Stimulated activated CD4-positive, alpha-beta T cell treated with anti-CD3 and anti-CD28 coated beads, Interleukin-12 subunit alpha, Interleukin-12 subunit beta, amount 100 ng/mL, for 24 hours (primary cell): ENCODE measurements around the gene CSRP2.

Experiments used
- DNase-seq, 2 experiments: peaks; one replicate each; pipeline ENCODE4 v3.0.0-alpha.2; 2020; ENCODE audit warnings: low read depth in 2 of 2

CSRP2 gene

GRCh38 chr12:76878899-76879709 lies at the start of gene CSRP2:
TSS of gene CSRP2 (minus strand) at chr12:76879019. CDS start at chr12:76866260, 12,759 bp downstream.
- peak; percentile 43 to 76 for DNase-seq

DNA sequence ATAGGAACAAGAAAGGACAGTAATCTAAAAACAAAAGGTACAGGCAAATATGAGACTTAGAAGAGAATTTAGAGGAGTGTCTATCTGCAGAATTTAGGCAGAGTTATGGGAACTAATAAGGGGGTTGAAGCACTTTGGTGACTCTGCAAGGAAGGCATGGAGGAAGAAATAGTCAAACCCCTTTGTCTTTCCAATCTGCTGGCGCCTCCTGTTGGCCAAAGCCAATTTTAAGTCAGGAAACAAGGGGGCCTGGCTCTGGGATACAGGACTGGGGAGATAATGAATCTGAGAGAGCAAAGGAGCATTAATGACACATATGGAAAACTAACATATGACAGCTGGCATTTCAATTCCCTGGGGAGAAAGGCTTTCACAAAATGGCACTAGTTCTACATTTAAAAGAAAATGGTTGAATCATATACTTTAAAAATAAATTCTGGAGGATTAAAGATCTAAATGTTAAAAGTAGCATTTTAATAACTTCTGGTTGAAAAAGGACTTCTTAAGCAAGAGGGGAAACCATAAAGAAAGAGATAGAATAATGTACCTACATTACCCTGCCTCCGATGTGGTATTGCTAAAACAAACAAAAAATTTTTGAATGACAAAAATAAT lies 48.5 kb upstream of the CSRP2 start:
- DNase-seq: peak in 1 of 2 experiments; percentile 39

- no peak for DNase-seq
Measured at GRCh38 chr12:76925135-76925534, 46.3 kb upstream of the CSRP2 start.

DNA sequence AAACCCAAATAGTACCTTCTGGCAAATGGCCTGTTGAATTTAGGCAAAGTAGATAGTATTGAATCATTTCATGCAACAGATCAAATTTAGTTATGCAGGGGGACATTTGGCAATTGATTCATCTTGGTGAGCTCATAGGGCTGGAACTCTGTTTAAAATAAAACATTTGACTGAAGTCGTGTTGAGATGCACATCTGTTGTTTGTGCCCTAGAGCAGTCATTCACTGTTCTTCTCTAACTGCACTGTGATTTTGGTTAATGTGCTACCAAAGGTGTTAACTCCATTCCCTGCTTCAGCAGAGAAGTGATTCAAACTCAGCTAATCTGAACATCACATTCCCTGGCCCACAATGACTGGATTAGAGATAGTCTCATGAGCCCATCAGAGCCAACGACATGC lies 44.0 kb upstream of the CSRP2 start:
- no peak for DNase-seq

DNA sequence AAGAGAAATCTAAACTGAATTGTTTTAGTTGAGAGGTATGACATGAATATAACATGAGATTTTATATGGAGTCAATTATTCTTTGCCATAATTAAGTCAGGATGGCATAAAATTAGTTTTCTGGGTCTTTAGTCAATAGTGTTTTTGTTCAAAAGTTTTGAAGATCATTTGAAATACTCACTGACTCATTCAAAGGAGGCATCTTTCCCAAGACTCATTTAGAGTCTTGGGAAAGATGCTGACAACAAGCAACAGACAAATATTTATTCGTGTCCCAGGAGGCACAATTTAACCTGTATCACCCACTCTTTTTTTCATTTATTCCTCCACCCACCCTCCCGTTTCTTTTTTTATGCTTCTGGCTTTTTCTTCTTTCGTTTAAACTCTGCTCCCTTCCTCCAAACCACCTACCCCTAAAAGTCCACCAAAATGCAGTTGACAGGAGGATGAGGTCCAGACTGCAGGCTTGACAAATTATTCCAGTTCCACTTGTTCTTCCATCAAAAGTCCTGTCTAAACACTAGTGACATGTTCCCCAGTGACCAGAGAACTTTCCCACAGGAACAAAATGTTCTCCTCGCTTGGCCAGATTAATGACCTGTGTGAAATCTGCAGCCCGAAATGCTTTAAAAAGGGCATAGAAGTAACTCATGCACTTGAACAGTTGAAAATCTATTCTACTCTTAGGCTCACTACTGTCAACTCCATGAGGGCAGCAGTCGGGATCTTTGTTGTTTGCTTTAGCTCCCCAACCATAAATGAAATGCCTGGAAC lies 43.3 kb upstream of the CSRP2 start:
- no peak for DNase-seq

DNA sequence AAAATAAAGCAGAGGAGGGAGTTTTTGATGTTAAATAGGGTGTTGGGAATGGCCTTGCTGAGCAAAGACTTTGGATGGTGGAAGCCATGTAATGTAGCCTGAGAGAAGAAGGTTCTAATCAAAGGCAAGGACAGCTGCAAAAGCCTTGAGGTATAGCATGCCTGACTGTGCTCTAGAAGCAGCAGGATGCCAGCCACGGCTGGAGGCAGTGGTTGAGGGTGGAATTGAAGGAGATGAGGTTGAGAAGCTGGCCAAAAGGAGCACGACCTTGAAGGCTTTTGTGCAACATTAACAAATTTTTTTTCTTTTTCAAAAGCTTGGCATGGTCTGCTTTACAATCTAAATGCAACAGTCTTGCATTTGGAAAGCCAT lies 42.3 kb upstream of the CSRP2 start:
- no peak for DNase-seq

- DNase-seq: no peak
Measured at GRCh38 chr12:76920172-76921099, 41.6 kb upstream of the CSRP2 start.

GRCh38 chr12:76919383-76920171 lies 40.8 kb upstream of the CSRP2 start:
- DNase-seq: no peak

DNA sequence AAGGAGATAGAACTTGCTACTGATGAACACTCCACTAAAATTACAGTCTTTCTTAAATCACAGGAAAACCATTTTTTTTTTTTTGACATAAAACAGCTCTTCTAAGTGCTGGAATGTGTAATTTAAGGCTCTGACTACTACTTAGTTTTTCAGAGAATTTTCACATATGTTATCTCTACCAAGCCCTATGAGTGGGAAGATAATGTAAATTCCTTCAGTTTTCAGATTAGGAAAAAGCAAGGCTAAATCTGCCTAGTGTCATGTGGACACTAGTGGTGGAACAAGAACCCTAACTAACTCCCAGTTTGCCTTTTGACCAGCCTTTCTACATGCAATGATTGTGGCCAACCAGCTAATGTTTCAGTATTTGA lies 37.3 kb upstream of the CSRP2 start:
- no peak for DNase-seq

- DNase-seq: no peak
Measured at GRCh38 chr12:76915361-76916169, 36.7 kb upstream of the CSRP2 start.

GRCh38 chr12:76914102-76914859 lies 35.5 kb upstream of the CSRP2 start:
- DNase-seq: no peak

DNA sequence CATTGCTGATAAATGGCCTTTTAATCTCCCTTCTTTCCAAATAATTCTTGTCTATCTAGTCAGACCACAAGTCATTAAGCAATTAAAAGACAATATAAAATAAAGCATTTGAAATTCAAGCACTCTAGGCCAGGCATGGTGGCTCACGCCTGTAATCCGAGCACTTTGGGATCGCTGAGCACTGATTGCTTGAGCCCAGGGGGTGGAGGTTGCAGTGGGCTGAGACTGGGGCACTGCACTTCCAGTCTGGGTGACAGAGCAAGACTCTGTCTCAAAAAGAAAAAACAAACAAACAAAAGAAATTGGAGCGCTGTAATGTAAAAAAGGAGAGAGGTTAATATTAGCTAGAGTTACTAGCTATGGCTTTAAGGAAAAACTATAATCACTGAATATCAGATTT lies 30.5 kb upstream of the CSRP2 start:
- DNase-seq: no peak

DNA sequence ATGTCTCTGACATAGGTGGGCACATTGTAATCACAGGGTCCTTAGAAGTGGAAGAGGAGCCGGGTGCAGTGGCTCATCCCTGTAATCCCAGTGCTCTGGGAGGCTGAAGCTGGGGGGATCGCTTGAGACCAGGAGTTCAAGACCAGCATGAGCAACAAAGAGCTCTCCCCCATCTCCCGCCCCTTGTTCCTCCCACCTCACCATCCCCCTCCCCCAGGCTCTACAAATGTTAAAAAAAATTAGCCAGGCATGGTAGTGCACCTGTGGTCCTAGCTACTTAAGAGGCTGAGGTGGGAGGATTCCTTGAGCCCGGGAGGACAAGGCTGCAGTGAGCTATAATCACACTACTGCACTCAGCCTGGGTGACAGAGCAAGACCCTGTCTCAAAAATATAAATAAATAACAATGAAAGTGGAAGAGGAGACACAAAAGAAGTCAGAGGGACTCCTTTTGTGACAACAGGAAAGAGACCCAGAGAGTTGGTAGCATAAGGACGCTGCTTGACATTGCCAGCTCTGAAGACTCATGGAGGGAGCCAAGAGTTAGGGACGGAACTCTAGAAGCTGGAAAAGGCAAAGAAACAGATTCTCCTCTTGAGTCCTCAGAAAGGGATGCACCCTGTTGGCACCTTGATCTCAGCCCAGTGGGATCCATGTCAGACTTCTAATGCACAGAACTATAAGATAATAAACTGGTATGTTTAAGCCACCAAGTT lies 29.6 kb upstream of the CSRP2 start:
- no peak for DNase-seq

DNA sequence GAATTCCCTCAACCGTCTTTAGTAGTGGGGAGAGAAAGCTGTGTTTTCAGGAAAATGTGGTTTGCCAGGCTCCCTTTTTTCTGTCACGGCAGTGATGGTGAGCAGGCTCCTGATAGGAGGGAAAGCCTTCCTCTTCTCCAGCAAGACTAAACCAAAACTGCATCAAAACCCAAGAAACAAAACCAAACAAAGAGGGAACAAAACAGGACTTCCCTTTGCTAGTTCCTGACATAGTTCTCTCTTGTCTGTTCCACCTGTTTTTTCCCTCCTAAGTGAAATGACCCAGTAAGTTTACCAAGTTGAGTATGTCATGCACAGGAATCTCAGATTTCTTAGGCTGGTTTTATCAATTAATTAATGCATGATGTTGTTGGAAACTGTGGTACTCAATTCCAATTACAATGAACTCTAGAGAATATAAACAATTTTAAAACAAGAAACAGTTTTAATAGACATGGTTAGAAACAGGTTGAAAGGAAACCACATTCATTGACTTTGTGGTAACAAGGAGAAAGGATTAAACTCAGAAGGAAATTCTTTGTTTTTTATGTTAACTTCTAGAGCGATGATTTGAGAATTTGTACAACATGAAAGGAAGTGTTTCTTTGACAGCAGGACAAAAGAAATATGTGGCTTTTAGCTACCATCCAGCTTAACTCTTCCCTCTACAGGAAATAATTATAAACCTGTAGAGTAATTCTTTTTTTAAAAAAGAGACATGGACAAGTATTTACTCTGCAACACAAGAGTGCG lies 23.0 kb upstream of the CSRP2 start:
- no peak for DNase-seq

DNA sequence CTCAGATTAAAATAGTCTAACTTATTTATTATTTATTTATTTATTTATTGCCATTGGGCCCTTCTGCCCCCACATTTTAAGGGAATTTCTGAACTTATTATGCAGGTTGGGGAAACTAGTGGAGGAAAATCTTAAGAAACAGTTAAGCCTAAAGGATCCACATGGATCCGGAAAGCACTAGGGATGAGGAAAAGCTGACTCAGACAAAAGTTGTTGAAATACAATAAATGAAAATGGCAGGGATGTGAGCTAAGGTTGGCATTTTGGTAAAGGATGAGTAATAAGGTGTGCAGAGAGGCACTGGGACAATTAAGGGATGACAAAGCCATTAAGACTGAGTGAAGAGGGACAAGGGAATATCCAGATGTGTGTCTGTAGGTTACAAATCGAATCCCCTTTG lies 20.7 kb upstream of the CSRP2 start:
- DNase-seq: no peak

- no peak for DNase-seq
Measured at GRCh38 chr12:76898442-76898841, 19.6 kb upstream of the CSRP2 start.

DNA sequence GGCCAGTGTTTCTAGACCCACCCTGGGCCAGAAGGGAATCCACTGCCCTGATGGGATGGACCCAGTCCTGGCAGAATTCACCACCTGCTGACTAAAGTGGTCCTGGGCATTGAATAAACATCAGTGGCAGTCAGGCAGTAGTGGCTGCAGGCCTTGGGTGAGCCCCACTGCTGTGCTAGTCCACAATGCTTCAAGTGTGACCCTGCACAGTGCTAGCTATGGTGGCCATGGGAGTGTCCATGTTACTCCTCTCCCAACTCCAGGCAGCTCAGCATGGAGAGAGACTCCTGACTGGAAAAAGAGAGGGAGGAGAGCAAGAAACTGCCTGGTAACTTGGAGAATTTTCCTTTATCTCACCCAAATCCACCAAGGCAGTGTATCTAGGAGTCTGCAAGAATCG lies 17.5 kb upstream of the CSRP2 start:
- no peak for DNase-seq

DNA sequence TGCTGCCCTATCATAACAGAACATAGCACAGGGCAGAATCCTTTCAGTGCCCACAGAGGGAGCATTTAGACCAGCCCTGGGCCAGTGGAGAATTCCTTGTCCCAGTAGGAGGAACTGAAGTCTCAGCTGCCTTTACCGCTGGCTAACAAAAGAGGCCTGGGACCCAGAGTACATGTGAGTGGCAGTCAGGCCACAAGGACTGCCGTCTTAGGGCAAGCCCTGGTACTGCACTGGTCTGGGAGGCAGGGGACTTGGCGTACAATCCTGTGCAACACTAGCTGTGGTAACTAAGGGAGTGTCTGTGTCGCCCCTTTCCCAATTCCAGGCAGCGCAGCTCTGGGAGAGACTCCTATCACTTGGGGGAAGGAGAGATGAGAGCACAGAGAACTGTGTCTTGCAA lies 17.0 kb upstream of the CSRP2 start:
- no peak for DNase-seq
